HFFc6 (cell line): ENCODE data around the gene WDR72. TPM values are rescaled to one million over a fixed set of nuclear protein-coding genes. Genes with fewer than 3 reads are reported as not detected.

Experiments
- DNase-seq: peaks from one replicate; pipeline ENCODE4 v3.0.0-alpha.2; 2018
- H3K27ac Mint-ChIP-seq: 2 replicates; pipeline ENCODE4 v1.8.0; 2020; ENCODE audit warnings: mild to moderate bottlenecking, mixed read lengths
- H3K27me3 Mint-ChIP-seq: 2 replicates; pipeline ENCODE4 v1.8.0; 2021; ENCODE audit warnings: mild to moderate bottlenecking, moderate library complexity, mixed read lengths; ENCODE audit not compliant: insufficient read depth
- H3K36me3 Mint-ChIP-seq: 2 replicates; pipeline ENCODE4 v1.8.0; 2021; ENCODE audit warnings: low read depth, mixed read lengths
- H3K4me1 Mint-ChIP-seq: 2 replicates; pipeline ENCODE4 v1.8.0; 2020; ENCODE audit warnings: low read depth, mixed read lengths
- H3K4me3 Mint-ChIP-seq: 2 replicates; pipeline ENCODE4 v1.8.0; 2020; ENCODE audit warnings: mild to moderate bottlenecking, moderate library complexity, mixed read lengths
- H3K9me3 Mint-ChIP-seq: 2 replicates; pipeline ENCODE4 v1.8.0; 2020; ENCODE audit warnings: mild to moderate bottlenecking, mixed read lengths
- total RNA-seq, 6 experiments: library from RNA; stranded (reverse); fragmentation: NEBNext Ultra II Directional; extraction: Animal tissue kit (Norgen Biotek cat#: 25700); gene quantifications; 2 replicates in 1 of 6; 3 replicates in 5 of 6; pipeline ENCODE4 v1.2.3, GENCODE V29; 2021
- TF ChIP-seq, protein P1 (sequence below): fragments of 200-600 bp; sonication (generic); IDR thresholded peaks from 2 replicates; pipeline ENCODE4 v1.5.0; 2021; ENCODE audit warnings: antibody characterized with exemption, mild to moderate bottlenecking

The WDR72 gene
- total RNA-seq, 6 experiments from 2014 or later, result not detected

- Mint-ChIP-seq H3K27ac (no peak overlapping the region), H3K4me3 (no peak overlapping the region), H3K27me3 (no peaks in the 10 kb centered on the region), H3K36me3 (no peaks in the 10 kb centered on the region), H3K9me3 (peaks cover 43% of the 10 kb centered on the region), H3K4me1 (no peaks in the 10 kb centered on the region)
- DNase-seq, result no peak
- TF ChIP-seq, protein P1, sequence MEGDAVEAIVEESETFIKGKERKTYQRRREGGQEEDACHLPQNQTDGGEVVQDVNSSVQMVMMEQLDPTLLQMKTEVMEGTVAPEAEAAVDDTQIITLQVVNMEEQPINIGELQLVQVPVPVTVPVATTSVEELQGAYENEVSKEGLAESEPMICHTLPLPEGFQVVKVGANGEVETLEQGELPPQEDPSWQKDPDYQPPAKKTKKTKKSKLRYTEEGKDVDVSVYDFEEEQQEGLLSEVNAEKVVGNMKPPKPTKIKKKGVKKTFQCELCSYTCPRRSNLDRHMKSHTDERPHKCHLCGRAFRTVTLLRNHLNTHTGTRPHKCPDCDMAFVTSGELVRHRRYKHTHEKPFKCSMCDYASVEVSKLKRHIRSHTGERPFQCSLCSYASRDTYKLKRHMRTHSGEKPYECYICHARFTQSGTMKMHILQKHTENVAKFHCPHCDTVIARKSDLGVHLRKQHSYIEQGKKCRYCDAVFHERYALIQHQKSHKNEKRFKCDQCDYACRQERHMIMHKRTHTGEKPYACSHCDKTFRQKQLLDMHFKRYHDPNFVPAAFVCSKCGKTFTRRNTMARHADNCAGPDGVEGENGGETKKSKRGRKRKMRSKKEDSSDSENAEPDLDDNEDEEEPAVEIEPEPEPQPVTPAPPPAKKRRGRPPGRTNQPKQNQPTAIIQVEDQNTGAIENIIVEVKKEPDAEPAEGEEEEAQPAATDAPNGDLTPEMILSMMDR, result no peak
Measured at GRCh38 chr15:53648934-53649333, 110.5 kb downstream of the WDR72 start.

- Mint-ChIP-seq H3K4me3 (no peak overlapping the region), H3K4me1 (no peaks in the 10 kb centered on the region), H3K9me3 (peaks cover 28% of the 10 kb centered on the region), H3K27ac (no peak overlapping the region), H3K36me3 (no peaks in the 10 kb centered on the region), H3K27me3 (no peaks in the 10 kb centered on the region)
- TF ChIP-seq, protein P1, result no peak
- no peak for DNase-seq
Measured at GRCh38 chr15:53644660-53645059, 114.8 kb downstream of the WDR72 start.

DNA sequence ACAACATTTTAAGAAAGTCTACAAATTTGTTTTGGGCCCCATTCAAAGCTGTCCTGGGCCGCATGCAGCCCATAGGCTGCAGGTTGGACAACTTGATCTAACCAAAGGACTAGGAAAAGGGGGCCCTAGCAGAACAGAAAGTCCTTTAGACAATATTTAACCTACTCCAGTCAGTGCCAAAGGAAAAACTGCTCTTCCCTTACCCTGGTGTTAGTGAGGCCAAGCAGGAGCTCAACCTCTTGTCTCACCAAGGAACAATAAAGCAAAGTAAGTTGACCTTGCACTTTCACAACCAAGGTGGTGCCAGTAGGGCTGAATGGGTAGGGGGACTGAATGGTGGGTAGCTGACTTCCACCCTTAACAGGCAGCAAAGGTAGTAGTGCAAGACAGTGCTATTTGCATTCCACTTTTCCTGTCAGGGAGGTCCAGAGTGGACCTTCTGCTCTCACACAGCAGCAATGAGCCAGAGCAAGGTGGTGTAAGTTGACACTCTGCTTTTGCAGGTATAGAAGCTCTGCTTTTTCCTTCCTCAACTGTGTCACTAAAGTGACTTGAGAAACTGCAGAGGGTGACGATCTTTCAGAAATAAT lies 124.9 kb downstream of the WDR72 start:
- no peak for DNase-seq
- H3K4me3 Mint-ChIP-seq, result no peak overlapping the region
- H3K27ac Mint-ChIP-seq, result no peak overlapping the region
- H3K27me3 Mint-ChIP-seq, result no peaks in the 10 kb centered on the region; the same call in 1 of the 2 replicates
- TF ChIP-seq, protein P1, result no peak
- H3K4me1 Mint-ChIP-seq, result no peaks in the 10 kb centered on the region
- peaks cover 47% of the 10 kb centered on the region for H3K9me3 Mint-ChIP-seq
- H3K36me3 Mint-ChIP-seq, result no peaks in the 10 kb centered on the region; the same call in none of the 2 replicates

- no peak overlapping the region for H3K4me3 Mint-ChIP-seq
- no peak for DNase-seq
- TF ChIP-seq, protein P1, result no peak
Measured at GRCh38 chr15:53627279-53627678, 132.2 kb downstream of the WDR72 start.

GRCh38 chr15:53625962-53626845 lies 133.3 kb downstream of the WDR72 start:
- H3K36me3 Mint-ChIP-seq, result peaks cover 3% of the 10 kb centered on the region; the same call in 1 of the 2 replicates

More at GRCh38 chr15:53627279-53627678, 132.2 kb downstream of the WDR72 start:
- H3K27me3 Mint-ChIP-seq, result no peaks in the 10 kb centered on the region; the same call in 1 of the 2 replicates
- H3K4me1 Mint-ChIP-seq, result no peaks in the 10 kb centered on the region
- no peaks in the 10 kb centered on the region; the same call in 1 of the 2 replicates for H3K36me3 Mint-ChIP-seq
- no peak overlapping the region for H3K27ac Mint-ChIP-seq
- H3K9me3 Mint-ChIP-seq, result peaks cover 31% of the 10 kb centered on the region

More at GRCh38 chr15:53625962-53626845, 133.3 kb downstream of the WDR72 start:
- Mint-ChIP-seq H3K27ac (no peak overlapping the region; the same call in 1 of the 2 replicates), H3K4me1 (no peaks in the 10 kb centered on the region), H3K4me3 (no peak overlapping the region), H3K9me3 (peaks cover 33% of the 10 kb centered on the region), H3K27me3 (no peaks in the 10 kb centered on the region)
- no peak for DNase-seq
- TF ChIP-seq, protein P1, result no peak
